GM12878 (cell line): Measurements from ENCODE around the gene ERC2. TPM values are rescaled to one million over a fixed set of nuclear protein-coding genes. Genes with fewer than 3 reads are reported as not detected.

Experiments used
- ATAC-seq: fragments of 200-7000 bp; cut with Tn5 transposase; 3 replicates; pipeline ENCODE4 v1.9.1; 2020; ENCODE audit warnings: mild to moderate bottlenecking, moderate library complexity
- BruUV-seq: library from RNA; stranded (reverse); fragments of 400-500 nt; replicated peaks from 2 replicates; lab custom pipeline; 2021; lab: Mats Ljungman, UMichigan
- CTCF ChIA-PET: fragments of 300-600 bp; sonication (Branson Sonifier 250); formaldehyde crosslinking; extraction: SDS; loops from one replicate; lab custom pipeline; 2021; ENCODE audit warnings: inconsistent platforms; lab: Yijun Ruan, JAX
- POLR2A ChIA-PET: fragments of 350-600 bp; formaldehyde crosslinking; extraction: SDS; loops from one replicate; lab custom pipeline; 2021; ENCODE audit warnings: inconsistent platforms; lab: Charles Lee
- RAD21 ChIA-PET: fragments of 300-600 bp; sonication (Branson Sonifier 250); formaldehyde crosslinking; loops from one replicate; lab custom pipeline; 2023; ENCODE audit warnings: antibody characterized with exemption; ENCODE audit not compliant: unreplicated experiment; lab: Charles Lee
- SMC1A ChIA-PET: fragments of 300-600 bp; sonication (Branson Sonifier 250); formaldehyde crosslinking; loops from one replicate; lab custom pipeline; 2023; ENCODE audit not compliant: unreplicated experiment, uncharacterized antibody; lab: Charles Lee
- DNase-seq: peaks from one replicate; pipeline ENCODE4 v3.0.0-alpha.2; 2011; ENCODE audit warnings: low read depth, low spot score
- FAIRE-seq: peaks from 3 replicates; lab custom pipeline; 2011; peaks lifted over from hg19 to GRCh38; lab: Jason Lieb, UNC
- H2AFZ ChIP-seq: 2 replicates; pipeline ENCODE4 v1.6.0; 2011; ENCODE audit warnings: low read depth, low read length, control low read depth; ENCODE audit not compliant: control insufficient read depth
- H3K27ac ChIP-seq: 2 replicates; pipeline ENCODE4 v1.5.1; 2011; ENCODE audit warnings: control low read depth; ENCODE audit not compliant: control insufficient read depth, insufficient read depth
- H3K27me3 ChIP-seq, 2 experiments: replicated peaks in 1 of 2; 2 replicates each; pipeline versions ENCODE4 v1.6.0 to v1.6.1; 2011; ENCODE audit warnings: low read length in 1 of 2; ENCODE audit not compliant: control insufficient read depth in 2 of 2, insufficient read depth in 2 of 2
- H3K36me3 ChIP-seq, 2 experiments: 2 replicates each; pipeline ENCODE4 v1.5.1; 2011; ENCODE audit warnings: low read length in 1 of 2; ENCODE audit not compliant: control insufficient read depth in 2 of 2, insufficient read depth in 2 of 2
- H3K4me1 ChIP-seq: 2 replicates; pipeline ENCODE4 v1.6.1; 2011; ENCODE audit warnings: mild to moderate bottlenecking, low read length, moderate library complexity, mixed read lengths; ENCODE audit not compliant: control insufficient read depth, insufficient read depth
- H3K4me2 ChIP-seq: 2 replicates; pipeline ENCODE4 v1.6.0; 2011; ENCODE audit warnings: control low read depth; ENCODE audit not compliant: control insufficient read depth, insufficient read depth
- H3K4me3 ChIP-seq: fragments of 200-600 bp; sonication (generic); 2 replicates; pipeline ENCODE4 v1.5.1; 2016
- H3K79me2 ChIP-seq: 2 replicates; pipeline ENCODE4 v1.6.0; 2011; ENCODE audit warnings: low read length; ENCODE audit not compliant: control insufficient read depth, insufficient read depth
- H3K9ac ChIP-seq: 2 replicates; pipeline ENCODE4 v1.8.0; 2011; ENCODE audit warnings: low read length, control low read depth, mixed read lengths; ENCODE audit not compliant: control insufficient read depth, insufficient read depth
- H3K9me3 ChIP-seq: replicated peaks from 3 replicates; pipeline ENCODE4 v1.5.1; 2011; ENCODE audit warnings: mild to moderate bottlenecking, low read length; ENCODE audit not compliant: control insufficient read depth, insufficient read depth
- H4K20me1 ChIP-seq: 2 replicates; pipeline ENCODE4 v1.6.0; 2011; ENCODE audit not compliant: control insufficient read depth, insufficient read depth
- E4F1 ChIP-seq: fragments of 450-650 bp; IDR thresholded peaks from 2 replicates; pipeline ENCODE4 v1.6.1; 2018; ENCODE audit warnings: borderline replicate concordance, mild to moderate bottlenecking; ENCODE audit not compliant: partially characterized antibody
- HDAC6 ChIP-seq: fragments of 200-600 bp; sonication (generic); IDR thresholded peaks from one replicate; pipeline ENCODE4 v1.8.0; 2017; ENCODE audit warnings: antibody characterized with exemption; ENCODE audit not compliant: unreplicated experiment
- LARP7 ChIP-seq: fragments of 450-650 bp; IDR thresholded peaks from 2 replicates; pipeline ENCODE4 v1.6.1; 2017; ENCODE audit warnings: mild to moderate bottlenecking
- PAX5 ChIP-seq: IDR thresholded peaks from 2 replicates; pipeline ENCODE4 v1.6.1; 2011; ENCODE audit warnings: low read depth, low read length, borderline replicate concordance
- WGBS: methylation state at CpG from one replicate; pipeline ENCODE4 v1.1.6; 2016; ENCODE audit warnings: low lambda C conversion rate; ENCODE audit not compliant: insufficient replicate concordance, insufficient coverage; ENCODE audit errors: missing lambda C conversion rate; 5-methylcytosine and 5-hydroxymethylcytosine counted together
- in situ Hi-C: fragments of 300-500 bp; cut with MboI; formaldehyde crosslinking; loops from 9 replicates; pipeline ENCODE4 v1.14.3; 2018; ENCODE audit warnings: mixed read lengths
- intact Hi-C: fragments of 100-400 bp; cut with micrococcal nuclease; formaldehyde crosslinking; loops from one replicate; pipeline ENCODE4 v1.14.2; 2022; ENCODE audit not compliant: unreplicated experiment
- polyA plus RNA-seq, 11 experiments: library from polyadenylated mRNA; depleted of rRNA in 4 of 11; unstranded in 6 of 11; stranded (reverse) in 5 of 11; fragments of >200 nt; fragmentation: Nextera tagmentation in 4 of 11; fragmentation: Illumina TruSeq in 1 of 11; extraction: Ambion mirVana in 4 of 11; extraction: Trizol in 1 of 11; gene quantifications; 1 replicate in 1 of 11; 2 replicates in 10 of 11; pipeline versions ENCODE4 v1.2.1 to v1.2.3, GENCODE V29; 2011 to 2016; ENCODE audit warnings: inconsistent platforms in 2 of 11, missing spikeins in 2 of 11, low read depth in 1 of 11
- total RNA-seq, 4 experiments: library from RNA; depleted of rRNA in 3 of 4; stranded (reverse); fragments of >200 nt in 3 of 4; fragmentation: Illumina TruSeq in 1 of 4; extraction: Trizol in 1 of 4; gene quantifications; 2 replicates each; pipeline versions ENCODE4 v1.2.1 to v1.2.3, GENCODE V29; 2013 to 2021
- TF ChIP-seq, protein P1 (sequence below), 3 experiments: IDR thresholded peaks in 2 of 3; conservative IDR thresholded peaks in 1 of 3; 2 replicates each; pipeline ENCODE4 v1.5.1; 2011; ENCODE audit warnings: low read depth in 3 of 3, low read length in 3 of 3, mild to moderate bottlenecking in 3 of 3, control low read depth in 2 of 3, moderate library complexity in 2 of 3, inconsistent platforms in 1 of 3, mixed read lengths in 1 of 3; ENCODE audit not compliant: control insufficient read depth in 2 of 3, insufficient read depth in 1 of 3; ENCODE audit errors: extremely low read depth in 1 of 3

The ERC2 gene
- total and polyA plus RNA-seq, 10 of the 15 experiments (the other 5 are each of a cell fraction or from before 2014, with no cell fraction given), result 0.06 to 1.4 (median 0.12) TPM; not detected in 3

DNA sequence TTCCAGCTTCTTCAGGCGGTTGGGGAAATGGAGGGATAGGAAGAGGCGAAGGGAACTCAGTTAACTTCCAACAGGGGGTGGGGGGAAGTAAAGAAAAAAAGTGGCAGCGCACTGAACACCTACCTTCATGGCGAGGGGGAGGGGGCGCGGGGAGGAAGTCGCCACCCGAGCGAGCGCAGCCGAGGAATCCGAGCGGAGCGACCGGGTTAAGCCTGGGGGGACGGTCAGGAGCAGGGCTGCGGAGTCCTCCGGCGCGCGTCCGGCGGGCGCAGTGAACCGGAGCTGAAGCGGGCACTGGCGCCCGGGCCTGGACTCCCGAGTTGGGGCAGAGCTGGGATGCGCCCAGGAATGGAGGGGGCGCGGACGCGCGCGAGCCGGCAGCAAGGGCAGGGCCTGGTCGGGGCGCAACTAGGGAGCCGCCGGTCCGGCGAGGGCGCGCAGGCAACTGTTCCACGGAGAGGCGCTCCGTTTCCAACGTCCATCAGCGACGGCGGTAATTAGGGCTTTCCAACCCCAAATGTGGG, 981.3 kb downstream of the ERC2 start, which contains the start of gene WNT5A:
Gene WNT5A (minus strand): TSS at position 450 of the 524 bp plus-strand sequence. CDS start 321 bp downstream, at position 129.
- ChIA-PET CTCF (interaction anchor here (1.0 to 1.8 kb wide), 8 partner anchors 15 to 765 kb away, joined by 3 to 29 read pairs (median 4); no protein-coding TSS in a partner anchor), SMC1A (interaction anchor here (1.3 to 3.0 kb wide), 3 partner anchors 13 to 233 kb away, joined by 3 to 27 read pairs (median 3); no protein-coding TSS in a partner anchor), POLR2A (no interaction called here), RAD21 (interaction anchor here (0.6 to 4.0 kb wide), 6 partner anchors 101 to 765 kb away, joined by 3 to 43 read pairs (median 3); no protein-coding TSS in a partner anchor)
- no peak for DNase-seq
- peak within 1 kb of the TSS; percentile 98 for H3K4me2 ChIP-seq
- H3K79me2 ChIP-seq, result no peaks in the 10 kb centered on the region
- H3K4me3 ChIP-seq, result peak within 1 kb of the TSS; percentile 86
- H2AFZ ChIP-seq, result peak within 1 kb of the TSS; percentile 71
- no peaks in the 10 kb centered on the region; the same call in 1 of the 2 replicates for H4K20me1 ChIP-seq
- FAIRE-seq, result no peak
- no peaks in the 10 kb centered on the region for H3K9me3 ChIP-seq
- peak within 1 kb of the TSS; percentile 60 for H3K9ac ChIP-seq
- peak; percentile 5; the same call in 1 of the 3 replicates for ATAC-seq
- H3K27ac ChIP-seq, result 0 out of 2 replicates have a peak within 1 kb of the TSS, but pooled peaks have one; percentile 18
- no peaks in the 10 kb centered on the region for H3K36me3 ChIP-seq
- TF ChIP-seq HDAC6, result peak; percentile 97
- TF ChIP-seq, protein P1, sequence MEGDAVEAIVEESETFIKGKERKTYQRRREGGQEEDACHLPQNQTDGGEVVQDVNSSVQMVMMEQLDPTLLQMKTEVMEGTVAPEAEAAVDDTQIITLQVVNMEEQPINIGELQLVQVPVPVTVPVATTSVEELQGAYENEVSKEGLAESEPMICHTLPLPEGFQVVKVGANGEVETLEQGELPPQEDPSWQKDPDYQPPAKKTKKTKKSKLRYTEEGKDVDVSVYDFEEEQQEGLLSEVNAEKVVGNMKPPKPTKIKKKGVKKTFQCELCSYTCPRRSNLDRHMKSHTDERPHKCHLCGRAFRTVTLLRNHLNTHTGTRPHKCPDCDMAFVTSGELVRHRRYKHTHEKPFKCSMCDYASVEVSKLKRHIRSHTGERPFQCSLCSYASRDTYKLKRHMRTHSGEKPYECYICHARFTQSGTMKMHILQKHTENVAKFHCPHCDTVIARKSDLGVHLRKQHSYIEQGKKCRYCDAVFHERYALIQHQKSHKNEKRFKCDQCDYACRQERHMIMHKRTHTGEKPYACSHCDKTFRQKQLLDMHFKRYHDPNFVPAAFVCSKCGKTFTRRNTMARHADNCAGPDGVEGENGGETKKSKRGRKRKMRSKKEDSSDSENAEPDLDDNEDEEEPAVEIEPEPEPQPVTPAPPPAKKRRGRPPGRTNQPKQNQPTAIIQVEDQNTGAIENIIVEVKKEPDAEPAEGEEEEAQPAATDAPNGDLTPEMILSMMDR (IDR thresholded peaks at IDR 0.05 in 2 of 3, conservative IDR thresholded peaks at IDR 0.05 in 1 of 3; ENCODE audit: control insufficient read depth in 2 of 3, extremely low read depth in 1 of 3, insufficient read depth in 1 of 3, low read depth in 3 of 3, low read length in 3 of 3), result peak in 1 of 3 experiments; percentile 20; a peak in 1 of 6 replicates
- no peak for TF ChIP-seq LARP7
- 0 out of 2 replicates have a peak, but pooled peaks have one; percentile 31 for TF ChIP-seq PAX5
- TF ChIP-seq E4F1, result no peak
- intact Hi-C loops (loop anchor here (5.0 to 10.0 kb wide), 6 partner anchors 120 to 765 kb away; no protein-coding TSS in a partner anchor), in situ Hi-C loops (no loop called here)
- WGBS, result 8% methylated on average over 46 of the region's 52 CpGs
- no TSS peak for BruUV-seq
- H3K27me3 ChIP-seq, result peaks cover 18 to 41% of the 10 kb centered on the region in 2 experiments
- peaks cover 18% of the 10 kb centered on the region for H3K4me1 ChIP-seq
